Measurements from ENCODE around the gene LCE2C. TPM values are rescaled to one million over a fixed set of nuclear protein-coding genes. Genes with fewer than 3 reads are reported as not detected.

The LCE2C gene
- total and polyA plus RNA-seq, 2 donors (not counting 1 experiment from before 2014, with no cell fraction given), result 1.5 TPM; not detected in 1

DNA sequence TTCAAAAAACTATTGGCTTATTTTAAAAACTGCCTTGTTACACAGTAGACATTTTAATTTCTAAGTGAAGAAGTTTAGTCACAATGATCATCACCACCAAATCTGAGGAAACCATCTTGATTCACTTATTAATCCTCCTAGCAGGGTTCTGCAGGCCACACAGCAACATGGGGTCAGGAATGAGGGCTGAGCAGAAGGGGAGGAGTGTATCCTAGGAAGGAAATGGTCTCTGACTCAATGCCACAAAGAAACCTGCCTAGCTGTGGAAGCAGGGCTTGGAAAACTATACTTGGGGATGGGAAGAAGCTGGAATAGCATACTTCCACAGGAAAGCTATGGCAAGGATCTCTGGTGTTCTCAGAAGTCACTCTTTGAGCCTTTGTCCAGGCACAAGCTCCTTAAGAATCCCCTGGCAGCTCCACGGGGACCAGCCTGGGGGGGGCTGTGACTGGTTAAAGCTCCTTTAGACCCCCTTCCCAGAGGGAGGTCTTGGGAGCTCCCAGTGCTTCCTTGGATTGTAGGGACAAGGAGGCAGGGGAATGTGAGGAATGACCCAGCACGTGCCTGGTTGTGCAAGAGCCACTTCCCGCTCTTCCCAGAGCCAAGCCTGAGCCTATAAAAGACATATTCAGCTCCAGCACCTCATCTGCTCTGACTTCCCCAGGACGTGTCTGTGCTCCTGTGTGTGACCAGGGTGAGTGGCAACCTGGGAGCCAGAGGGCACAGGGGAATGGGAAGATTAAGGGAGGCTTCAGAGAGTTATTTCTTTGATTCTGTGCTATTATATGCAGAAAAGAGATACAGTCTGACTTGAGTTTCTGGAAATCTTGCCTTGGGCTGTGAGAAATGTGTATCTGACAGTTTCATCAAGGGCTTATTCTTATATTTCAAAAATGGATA lies 22.9 kb downstream of the LCE2C start, which contains the start of gene LCE2A:
TSS of gene LCE2A (plus strand) at position 645 of the 900 bp plus-strand sequence. CDS start 557 bp downstream, outside the sequence.
- no peak within 1 kb of the TSS for H3K4me2 ChIP-seq (ENCODE audit: extremely low read depth, insufficient read depth, low read length)
- TF ChIP-seq EZH2 (IDR thresholded peaks at IDR 0.05; ENCODE audit: low read length, missing control alignments), result no peak
- H3K4me1 ChIP-seq (ENCODE audit: control insufficient read depth, extremely low read depth, insufficient read depth, low read length), result peaks cover 7% of the 10 kb centered on the region
- H3K4me3 ChIP-seq (replicated peaks in 1 of 4; ENCODE audit: control extremely low read depth in 1 of 4, insufficient read depth in 1 of 4, low read depth in 3 of 4, low read length in 4 of 4), result no peak within 1 kb of the TSS
- H3K36me3 ChIP-seq (ENCODE audit: control insufficient read depth, insufficient read depth, low read length), result no peaks in the 10 kb centered on the region
- H3K27me3 ChIP-seq (ENCODE audit: control insufficient read depth, insufficient read depth, low read length), result no peaks in the 10 kb centered on the region
- no peak within 1 kb of the TSS for H2AFZ ChIP-seq (ENCODE audit: low read length)
- H3K79me2 ChIP-seq (ENCODE audit: control insufficient read depth, insufficient read depth, low read length), result no peaks in the 10 kb centered on the region
- no peak for DNase-seq (ENCODE audit: low read depth in 2 of 2)
- no peaks in the 10 kb centered on the region for H4K20me1 ChIP-seq (ENCODE audit: control insufficient read depth, extremely low read depth, insufficient read depth, low read length)
- H3K27ac ChIP-seq (ENCODE audit: insufficient read depth, low read length), result no peak within 1 kb of the TSS
- H3K9me3 ChIP-seq (ENCODE audit: control insufficient read depth, insufficient read depth, low read depth, low read length), result no peaks in the 10 kb centered on the region
- no peak within 1 kb of the TSS for H3K9ac ChIP-seq (ENCODE audit: insufficient read depth, low read length)

DNA sequence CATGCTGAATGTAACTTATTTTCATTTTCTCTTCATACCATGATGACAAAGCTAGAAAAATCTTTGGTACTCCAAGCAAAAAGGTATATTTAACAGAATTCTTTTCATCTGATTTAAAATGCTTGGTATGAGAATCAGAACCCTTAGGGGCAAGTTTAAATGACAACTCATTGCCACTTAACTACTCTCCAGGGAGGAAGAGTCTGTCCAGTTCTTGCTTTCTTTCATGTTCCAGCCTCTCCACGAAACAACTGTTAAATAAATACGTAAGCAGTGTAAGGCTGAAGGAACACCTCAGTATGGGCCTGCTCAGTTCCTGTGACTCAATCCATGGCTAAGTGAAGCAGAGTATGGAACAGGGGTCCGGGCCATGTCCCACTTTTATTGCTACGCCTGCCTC lies 24.7 kb downstream of the LCE2C start:
- Histone ChIP-seq H3K9ac (ENCODE audit: insufficient read depth, low read length) (no peak overlapping the region), H3K27ac (ENCODE audit: insufficient read depth, low read length) (no peak overlapping the region), H3K79me2 (ENCODE audit: control insufficient read depth, insufficient read depth, low read length) (no peaks in the 10 kb centered on the region), H3K27me3 (ENCODE audit: control insufficient read depth, insufficient read depth, low read length) (no peaks in the 10 kb centered on the region), H2AFZ (ENCODE audit: low read length) (no peak overlapping the region), H3K4me2 (ENCODE audit: extremely low read depth, insufficient read depth, low read length) (no peak overlapping the region), H4K20me1 (ENCODE audit: control insufficient read depth, extremely low read depth, insufficient read depth, low read length) (no peaks in the 10 kb centered on the region), H3K4me1 (ENCODE audit: control insufficient read depth, extremely low read depth, insufficient read depth, low read length) (peaks cover 7% of the 10 kb centered on the region), H3K9me3 (ENCODE audit: control insufficient read depth, insufficient read depth, low read depth, low read length) (no peaks in the 10 kb centered on the region), H3K4me3 (replicated peaks in 1 of 4; ENCODE audit: control extremely low read depth in 1 of 4, insufficient read depth in 1 of 4, low read depth in 3 of 4, low read length in 4 of 4) (no peak overlapping the region), H3K36me3 (ENCODE audit: control insufficient read depth, insufficient read depth, low read length) (no peaks in the 10 kb centered on the region)
- no peak for DNase-seq (ENCODE audit: low read depth in 2 of 2)
- TF ChIP-seq EZH2 (IDR thresholded peaks at IDR 0.05; ENCODE audit: low read length, missing control alignments), result no peak
- TF ChIP-seq, protein P1, sequence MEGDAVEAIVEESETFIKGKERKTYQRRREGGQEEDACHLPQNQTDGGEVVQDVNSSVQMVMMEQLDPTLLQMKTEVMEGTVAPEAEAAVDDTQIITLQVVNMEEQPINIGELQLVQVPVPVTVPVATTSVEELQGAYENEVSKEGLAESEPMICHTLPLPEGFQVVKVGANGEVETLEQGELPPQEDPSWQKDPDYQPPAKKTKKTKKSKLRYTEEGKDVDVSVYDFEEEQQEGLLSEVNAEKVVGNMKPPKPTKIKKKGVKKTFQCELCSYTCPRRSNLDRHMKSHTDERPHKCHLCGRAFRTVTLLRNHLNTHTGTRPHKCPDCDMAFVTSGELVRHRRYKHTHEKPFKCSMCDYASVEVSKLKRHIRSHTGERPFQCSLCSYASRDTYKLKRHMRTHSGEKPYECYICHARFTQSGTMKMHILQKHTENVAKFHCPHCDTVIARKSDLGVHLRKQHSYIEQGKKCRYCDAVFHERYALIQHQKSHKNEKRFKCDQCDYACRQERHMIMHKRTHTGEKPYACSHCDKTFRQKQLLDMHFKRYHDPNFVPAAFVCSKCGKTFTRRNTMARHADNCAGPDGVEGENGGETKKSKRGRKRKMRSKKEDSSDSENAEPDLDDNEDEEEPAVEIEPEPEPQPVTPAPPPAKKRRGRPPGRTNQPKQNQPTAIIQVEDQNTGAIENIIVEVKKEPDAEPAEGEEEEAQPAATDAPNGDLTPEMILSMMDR (conservative IDR thresholded peaks at IDR 0.05 in 1 of 2, IDR thresholded peaks at IDR 0.05 in 1 of 2; ENCODE audit: low read depth in 1 of 2, low read length in 2 of 2), result no peak

DNA sequence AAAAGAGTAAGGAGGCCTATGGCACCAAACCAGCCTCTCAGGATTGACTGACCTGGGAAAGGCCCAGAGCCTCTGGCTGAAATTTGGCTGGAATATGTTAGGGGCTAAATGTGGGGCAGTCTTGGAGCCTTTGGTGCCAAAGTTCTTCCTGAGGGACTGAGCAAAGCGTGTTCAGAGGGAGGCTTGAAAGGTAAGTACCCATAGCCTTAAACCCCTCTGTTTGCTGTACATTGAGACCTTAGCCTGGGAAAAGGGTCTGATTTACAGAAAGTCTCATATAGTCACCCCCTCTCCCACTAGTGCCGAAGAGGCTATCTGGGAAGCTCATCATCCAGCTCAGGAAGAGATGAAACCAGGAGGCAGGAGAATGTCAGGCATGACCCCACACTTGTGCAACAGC lies 32.8 kb downstream of the LCE2C start, which contains the start of gene LCE4A:
TSS of gene LCE4A (plus strand) at position 301 of the 400 bp plus-strand sequence. CDS start 916 bp downstream, outside the sequence.
- H3K36me3 ChIP-seq (ENCODE audit: control insufficient read depth, insufficient read depth, low read length), result no peaks in the 10 kb centered on the region
- no peak within 1 kb of the TSS for H3K27ac ChIP-seq (ENCODE audit: insufficient read depth, low read length)
- no peak within 1 kb of the TSS for H3K9ac ChIP-seq (ENCODE audit: insufficient read depth, low read length)
- H3K4me2 ChIP-seq (ENCODE audit: extremely low read depth, insufficient read depth, low read length), result no peak within 1 kb of the TSS
- no peak within 1 kb of the TSS for H3K4me3 ChIP-seq (replicated peaks in 1 of 4; ENCODE audit: control extremely low read depth in 1 of 4, insufficient read depth in 1 of 4, low read depth in 3 of 4, low read length in 4 of 4)
- H2AFZ ChIP-seq (ENCODE audit: low read length), result no peak within 1 kb of the TSS
- H3K27me3 ChIP-seq (ENCODE audit: control insufficient read depth, insufficient read depth, low read length), result no peaks in the 10 kb centered on the region
- DNase-seq (ENCODE audit: low read depth in 2 of 2), result no peak
- no peaks in the 10 kb centered on the region for H3K79me2 ChIP-seq (ENCODE audit: control insufficient read depth, insufficient read depth, low read length)
- TF ChIP-seq EZH2 (IDR thresholded peaks at IDR 0.05; ENCODE audit: low read length, missing control alignments), result no peak
- TF ChIP-seq, protein P1 (conservative IDR thresholded peaks at IDR 0.05 in 1 of 2, IDR thresholded peaks at IDR 0.05 in 1 of 2; ENCODE audit: low read depth in 1 of 2, low read length in 2 of 2), result no peak
- no peaks in the 10 kb centered on the region for H3K9me3 ChIP-seq (ENCODE audit: control insufficient read depth, insufficient read depth, low read depth, low read length)
- H3K4me1 ChIP-seq (ENCODE audit: control insufficient read depth, extremely low read depth, insufficient read depth, low read length), result no peaks in the 10 kb centered on the region
- no peaks in the 10 kb centered on the region for H4K20me1 ChIP-seq (ENCODE audit: control insufficient read depth, extremely low read depth, insufficient read depth, low read length)
